Panc1 (cell line): ENCODE results near the gene RPF1. TPM values are rescaled to one million over a fixed set of nuclear protein-coding genes. Genes with fewer than 3 reads are reported as not detected.

Source experiments
- ATAC-seq: fragments of 200-7000 bp; cut with Tn5 transposase; 2 replicates; pipeline ENCODE4 v1.9.1; 2020; ENCODE audit warnings: mild to moderate bottlenecking, moderate library complexity
- BruUV-seq: library from RNA; stranded (reverse); fragments of 400-500 nt; replicated peaks from 2 replicates; lab custom pipeline; 2021; lab: Mats Ljungman, UMichigan
- CTCF ChIA-PET: fragments of 300-600 bp; sonication (Branson Sonifier 250); formaldehyde crosslinking; loops from one replicate; lab custom pipeline; 2022; ENCODE audit warnings: antibody characterized with exemption; lab: Charles Lee
- POLR2A ChIA-PET: fragments of 300-600 bp; sonication (Branson Sonifier 250); formaldehyde crosslinking; loops from one replicate; lab custom pipeline; 2022; ENCODE audit warnings: antibody characterized with exemption; lab: Charles Lee
- DNase-seq: peaks from one replicate; pipeline ENCODE4 v3.0.0-alpha.2; 2010; ENCODE audit warnings: low read depth, low spot score
- H3K27ac ChIP-seq: 2 replicates; pipeline ENCODE4 v1.5.1; 2011; ENCODE audit warnings: mild to moderate bottlenecking, low read length, inconsistent platforms
- H3K27me3 ChIP-seq: fragments of 200-500 bp; sonication (Bioruptor generic); 2 replicates; pipeline ENCODE4 v1.6.0; 2014; ENCODE audit warnings: low read length, inconsistent platforms; ENCODE audit not compliant: control insufficient read depth, insufficient read depth
- H3K36me3 ChIP-seq: fragments of 200-500 bp; sonication (Bioruptor generic); 2 replicates; pipeline ENCODE4 v1.5.1; 2014; ENCODE audit warnings: inconsistent platforms, mild to moderate bottlenecking, low read length, moderate library complexity; ENCODE audit not compliant: control insufficient read depth, insufficient read depth
- H3K4me1 ChIP-seq: 2 replicates; pipeline ENCODE4 v1.5.1; 2011; ENCODE audit warnings: inconsistent platforms, mild to moderate bottlenecking, low read length, moderate library complexity; ENCODE audit not compliant: control insufficient read depth, insufficient read depth
- H3K4me3 ChIP-seq, 2 experiments: 2 replicates each; pipeline ENCODE4 v1.5.1; 2011 to 2012; ENCODE audit warnings: low read depth in 2 of 2, low read length in 2 of 2, mild to moderate bottlenecking in 2 of 2, inconsistent platforms in 1 of 2, moderate library complexity in 1 of 2
- H3K9me3 ChIP-seq: fragments of 200-500 bp; sonication (Bioruptor generic); 2 replicates; pipeline ENCODE4 v1.5.1; 2014; ENCODE audit warnings: low read depth, mild to moderate bottlenecking, inconsistent platforms, low read length, moderate library complexity; ENCODE audit not compliant: control insufficient read depth, insufficient read depth
- POLR2AphosphoS5 ChIP-seq: IDR thresholded peaks from 2 replicates; pipeline ENCODE4 v1.6.1; 2012; ENCODE audit warnings: mild to moderate bottlenecking, low read depth, low read length, moderate library complexity
- SIN3A ChIP-seq: IDR thresholded peaks from 2 replicates; pipeline ENCODE4 v1.6.1; 2012; ENCODE audit warnings: low read depth, mild to moderate bottlenecking, low read length, moderate library complexity, borderline replicate concordance; ENCODE audit not compliant: insufficient read depth
- TCF7L2 ChIP-seq: IDR thresholded peaks from 2 replicates; pipeline ENCODE4 v1.6.1; 2011; ENCODE audit warnings: mild to moderate bottlenecking, low read depth, low read length, inconsistent platforms
- in situ Hi-C: cut with HindIII; loops from 2 replicates; pipeline ENCODE4 v1.10.0; 2016; ENCODE audit warnings: low sequenced_read_pairs, low pct_unique_long_range_greater_than_20kb
- intact Hi-C: fragments of 100-400 bp; cut with micrococcal nuclease; formaldehyde crosslinking; loops from one replicate; pipeline ENCODE4 v1.10.0; 2022; ENCODE audit not compliant: unreplicated experiment
- total RNA-seq: library from RNA; stranded (reverse); gene quantifications from one replicate; pipeline ENCODE4 v1.2.1, GENCODE V29; 2021; ENCODE audit not compliant: unreplicated experiment
- TF ChIP-seq, protein P1 (sequence below), 2 experiments: IDR thresholded peaks; 2 replicates each; pipeline ENCODE4 v1.6.1; 2011 to 2012; ENCODE audit warnings: low read depth in 2 of 2, control low read depth in 1 of 2, low read length in 1 of 2, mild to moderate bottlenecking in 1 of 2, moderate library complexity in 1 of 2; ENCODE audit not compliant: insufficient read depth in 1 of 2
- TF ChIP-seq, protein P2 (sequence below): fragments of 450-650 bp; IDR thresholded peaks from 2 replicates; pipeline ENCODE4 v1.5.1; 2017; ENCODE audit warnings: mild to moderate bottlenecking

Gene RPF1
- total RNA-seq, 1 experiment from 2014 or later, result 73.0 TPM

- in situ Hi-C loops (no loop called here), intact Hi-C loops (loop anchor here (1.0 to 10.0 kb wide), 5 partner anchors 131 to 529 kb away; partner anchors contain the start of gene SAMD13)
- ChIA-PET CTCF (interaction anchor here (0.6 to 1.8 kb wide), 19 partner anchors 10 to 1596 kb away, joined by 3 to 8 read pairs (median 3); no protein-coding TSS in a partner anchor), POLR2A (interaction anchor here (0.5 to 0.6 kb wide), 8 partner anchors 8 to 632 kb away, joined by 3 to 8 read pairs (median 3); no protein-coding TSS in a partner anchor)
- ATAC-seq (peak; percentile 94), DNase-seq (peak; percentile 84)
- Histone ChIP-seq H3K9me3 (peaks cover 13% of the 10 kb centered on the region; the same call in 1 of the 2 replicates), H3K36me3 (no peaks in the 10 kb centered on the region), H3K4me1 (peaks cover 12% of the 10 kb centered on the region), H3K27ac (peak overlapping the region; percentile 5), H3K27me3 (no peaks in the 10 kb centered on the region), H3K4me3 (peak overlapping the region; percentile 7 to 37)
- BruUV-seq, result no TSS peak
- TF ChIP-seq, protein P1, sequence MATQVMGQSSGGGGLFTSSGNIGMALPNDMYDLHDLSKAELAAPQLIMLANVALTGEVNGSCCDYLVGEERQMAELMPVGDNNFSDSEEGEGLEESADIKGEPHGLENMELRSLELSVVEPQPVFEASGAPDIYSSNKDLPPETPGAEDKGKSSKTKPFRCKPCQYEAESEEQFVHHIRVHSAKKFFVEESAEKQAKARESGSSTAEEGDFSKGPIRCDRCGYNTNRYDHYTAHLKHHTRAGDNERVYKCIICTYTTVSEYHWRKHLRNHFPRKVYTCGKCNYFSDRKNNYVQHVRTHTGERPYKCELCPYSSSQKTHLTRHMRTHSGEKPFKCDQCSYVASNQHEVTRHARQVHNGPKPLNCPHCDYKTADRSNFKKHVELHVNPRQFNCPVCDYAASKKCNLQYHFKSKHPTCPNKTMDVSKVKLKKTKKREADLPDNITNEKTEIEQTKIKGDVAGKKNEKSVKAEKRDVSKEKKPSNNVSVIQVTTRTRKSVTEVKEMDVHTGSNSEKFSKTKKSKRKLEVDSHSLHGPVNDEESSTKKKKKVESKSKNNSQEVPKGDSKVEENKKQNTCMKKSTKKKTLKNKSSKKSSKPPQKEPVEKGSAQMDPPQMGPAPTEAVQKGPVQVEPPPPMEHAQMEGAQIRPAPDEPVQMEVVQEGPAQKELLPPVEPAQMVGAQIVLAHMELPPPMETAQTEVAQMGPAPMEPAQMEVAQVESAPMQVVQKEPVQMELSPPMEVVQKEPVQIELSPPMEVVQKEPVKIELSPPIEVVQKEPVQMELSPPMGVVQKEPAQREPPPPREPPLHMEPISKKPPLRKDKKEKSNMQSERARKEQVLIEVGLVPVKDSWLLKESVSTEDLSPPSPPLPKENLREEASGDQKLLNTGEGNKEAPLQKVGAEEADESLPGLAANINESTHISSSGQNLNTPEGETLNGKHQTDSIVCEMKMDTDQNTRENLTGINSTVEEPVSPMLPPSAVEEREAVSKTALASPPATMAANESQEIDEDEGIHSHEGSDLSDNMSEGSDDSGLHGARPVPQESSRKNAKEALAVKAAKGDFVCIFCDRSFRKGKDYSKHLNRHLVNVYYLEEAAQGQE (IDR thresholded peaks at IDR 0.05; ENCODE audit: insufficient read depth in 1 of 2, low read depth in 2 of 2, low read length in 1 of 2), result no peak
- TF ChIP-seq POLR2AphosphoS5 (no peak), TCF7L2 (no peak), SIN3A (no peak)
- TF ChIP-seq, protein P2, sequence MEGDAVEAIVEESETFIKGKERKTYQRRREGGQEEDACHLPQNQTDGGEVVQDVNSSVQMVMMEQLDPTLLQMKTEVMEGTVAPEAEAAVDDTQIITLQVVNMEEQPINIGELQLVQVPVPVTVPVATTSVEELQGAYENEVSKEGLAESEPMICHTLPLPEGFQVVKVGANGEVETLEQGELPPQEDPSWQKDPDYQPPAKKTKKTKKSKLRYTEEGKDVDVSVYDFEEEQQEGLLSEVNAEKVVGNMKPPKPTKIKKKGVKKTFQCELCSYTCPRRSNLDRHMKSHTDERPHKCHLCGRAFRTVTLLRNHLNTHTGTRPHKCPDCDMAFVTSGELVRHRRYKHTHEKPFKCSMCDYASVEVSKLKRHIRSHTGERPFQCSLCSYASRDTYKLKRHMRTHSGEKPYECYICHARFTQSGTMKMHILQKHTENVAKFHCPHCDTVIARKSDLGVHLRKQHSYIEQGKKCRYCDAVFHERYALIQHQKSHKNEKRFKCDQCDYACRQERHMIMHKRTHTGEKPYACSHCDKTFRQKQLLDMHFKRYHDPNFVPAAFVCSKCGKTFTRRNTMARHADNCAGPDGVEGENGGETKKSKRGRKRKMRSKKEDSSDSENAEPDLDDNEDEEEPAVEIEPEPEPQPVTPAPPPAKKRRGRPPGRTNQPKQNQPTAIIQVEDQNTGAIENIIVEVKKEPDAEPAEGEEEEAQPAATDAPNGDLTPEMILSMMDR, result peak; percentile 92
Observed at GRCh38 chr1:84433258-84434080, 45.6 kb upstream of the RPF1 start.

DNA sequence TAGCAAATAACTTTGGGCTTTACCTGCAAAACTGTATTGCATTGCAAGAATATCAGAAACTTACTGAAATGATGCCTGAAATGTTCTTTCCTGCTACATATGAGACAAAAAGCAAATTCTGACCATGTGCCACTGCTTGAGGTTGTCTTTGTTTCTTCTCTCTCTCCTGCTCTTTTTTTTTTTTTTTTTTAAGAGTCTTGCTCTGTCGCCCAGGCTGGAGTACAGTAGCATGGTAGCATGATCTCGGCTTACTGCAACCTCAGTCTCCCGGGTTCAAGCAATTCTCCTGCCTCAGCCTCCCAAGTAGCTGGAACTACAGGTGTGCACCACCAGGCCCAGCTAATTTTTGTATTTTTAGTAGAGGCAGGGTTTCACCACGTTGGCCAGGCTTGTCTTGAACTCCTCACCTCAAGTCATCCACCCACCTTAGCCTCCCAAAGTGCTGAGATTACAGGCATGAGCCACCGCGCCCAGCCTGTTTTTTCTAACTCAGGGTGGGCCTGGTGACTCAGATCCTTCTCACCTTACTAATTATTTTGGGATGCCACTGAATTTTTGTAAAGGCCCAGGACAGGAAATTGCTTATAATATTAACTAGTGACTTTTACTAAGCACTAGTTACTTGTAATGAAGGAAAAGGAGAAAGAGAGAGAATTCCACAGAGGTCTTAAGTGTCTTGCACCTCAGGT lies 44.8 kb upstream of the RPF1 start:
- TF ChIP-seq, protein P2, result peak; percentile 69
- no peak for TF ChIP-seq SIN3A
- Histone ChIP-seq H3K4me1 (peaks cover 12% of the 10 kb centered on the region), H3K27me3 (no peaks in the 10 kb centered on the region), H3K4me3 (no peak overlapping the region), H3K9me3 (peaks cover 13% of the 10 kb centered on the region; the same call in 1 of the 2 replicates), H3K27ac (no peak overlapping the region), H3K36me3 (no peaks in the 10 kb centered on the region)
- BruUV-seq, result no TSS peak
- in situ Hi-C loops, result no loop called here
- DNase-seq (no peak), ATAC-seq (0 out of 2 replicates have a peak, but pooled peaks have one; percentile 15)
- POLR2A ChIA-PET, result interaction anchor here (0.6 kb wide), 7 partner anchors 44 to 631 kb away, joined by 3 to 8 read pairs (median 3); no protein-coding TSS in a partner anchor
- CTCF ChIA-PET, result interaction anchor here (0.6 to 1.8 kb wide), 16 partner anchors 9 to 1597 kb away, joined by 3 to 12 read pairs (median 4); no protein-coding TSS in a partner anchor
- intact Hi-C loops, result loop anchor here (5.0 to 10.0 kb wide), 4 partner anchors 132 to 529 kb away; partner anchors contain the start of gene SAMD13
